GM19351 (cell line): ENCODE measurements around the gene TRAPPC3.
"Not testable (repeated sequence)": the region's sequence is repeated elsewhere in the genome, so short reads cannot be mapped to it uniquely, and the experiment has no call there.

ENCODE experiments used
- ATAC-seq: cut with Tn5 transposase; IDR thresholded peaks from one replicate; pipeline ENCODE4 v1.9.1; 2021; ENCODE audit warnings: mild to moderate bottlenecking, moderate library complexity; ENCODE audit not compliant: unreplicated experiment

The TRAPPC3 gene

GRCh38 chr1:36166938-36167905 is 17.9 kb upstream of the TRAPPC3 start:
- no peak for ATAC-seq

GRCh38 chr1:36166136-36166535 is 16.9 kb upstream of the TRAPPC3 start:
- no peak for ATAC-seq

GRCh38 chr1:36165145-36165544 is 15.9 kb upstream of the TRAPPC3 start:
- ATAC-seq, result no peak

- ATAC-seq, result no peak
Measured at GRCh38 chr1:36164361-36164760, 15.1 kb upstream of the TRAPPC3 start.

GRCh38 chr1:36163426-36163825 is 14.1 kb upstream of the TRAPPC3 start:
- ATAC-seq, result no peak

- ATAC-seq, result no peak
Measured at GRCh38 chr1:36162680-36163239, 13.5 kb upstream of the TRAPPC3 start.

- no peak for ATAC-seq
Measured at GRCh38 chr1:36161641-36162531, 12.6 kb upstream of the TRAPPC3 start.

GRCh38 chr1:36160949-36161485 is 11.7 kb upstream of the TRAPPC3 start:
- no peak for ATAC-seq

- ATAC-seq, result no peak
Measured at GRCh38 chr1:36160388-36160948, 11.2 kb upstream of the TRAPPC3 start.

GRCh38 chr1:36159614-36160387 is 10.5 kb upstream of the TRAPPC3 start:
- ATAC-seq, result no peak

- ATAC-seq, result not testable (repeated sequence)
Measured at GRCh38 chr1:36158827-36159252, 9.6 kb upstream of the TRAPPC3 start.

- ATAC-seq, result no peak
Measured at GRCh38 chr1:36157973-36158826, 8.9 kb upstream of the TRAPPC3 start.

GRCh38 chr1:36157115-36157903 is 8.0 kb upstream of the TRAPPC3 start:
- ATAC-seq, result no peak

- peak; percentile 30 for ATAC-seq
Measured at GRCh38 chr1:36156329-36157114, 7.2 kb upstream of the TRAPPC3 start.

- peak; percentile 54 for ATAC-seq
Measured at GRCh38 chr1:36155408-36156328, 6.4 kb upstream of the TRAPPC3 start, which contains the start of gene MAP7D1. MAP7D1 (plus strand) TSS chr1:36156160; CDS start chr1:36156418, 258 bp downstream.

- ATAC-seq, result no peak
Measured at GRCh38 chr1:36154765-36155407, 5.6 kb upstream of the TRAPPC3 start.
